Fibroblast of skin of back (primary cell): ENCODE measurements around the gene EXOC4.
A peak's percentile ranks its signal among the peaks of the same experiment; 100 is the strongest.

Source experiments
- DNase-seq: peaks from one replicate; pipeline ENCODE4 v3.0.0-alpha.2; 2013

EXOC4 gene

DNA sequence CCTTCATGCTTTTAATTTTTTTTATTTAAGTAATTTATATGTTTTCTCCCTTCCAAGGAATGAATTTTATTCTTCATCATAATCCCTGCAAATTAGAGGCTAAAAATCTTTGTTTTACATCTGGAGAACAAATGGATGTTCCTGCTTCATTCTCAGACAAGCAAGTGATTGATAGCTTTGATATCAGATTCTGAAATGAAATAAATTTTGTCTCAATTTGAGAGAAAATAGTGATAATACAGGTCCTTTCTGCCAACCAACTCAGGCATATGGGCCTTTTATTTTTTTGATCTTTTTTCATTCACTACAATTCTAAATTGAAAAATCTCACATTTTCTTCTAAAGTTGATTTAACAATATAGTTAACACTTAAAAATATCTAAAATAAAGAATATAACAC lies 427.1 kb downstream of the EXOC4 start:
- DNase-seq: no peak

DNA sequence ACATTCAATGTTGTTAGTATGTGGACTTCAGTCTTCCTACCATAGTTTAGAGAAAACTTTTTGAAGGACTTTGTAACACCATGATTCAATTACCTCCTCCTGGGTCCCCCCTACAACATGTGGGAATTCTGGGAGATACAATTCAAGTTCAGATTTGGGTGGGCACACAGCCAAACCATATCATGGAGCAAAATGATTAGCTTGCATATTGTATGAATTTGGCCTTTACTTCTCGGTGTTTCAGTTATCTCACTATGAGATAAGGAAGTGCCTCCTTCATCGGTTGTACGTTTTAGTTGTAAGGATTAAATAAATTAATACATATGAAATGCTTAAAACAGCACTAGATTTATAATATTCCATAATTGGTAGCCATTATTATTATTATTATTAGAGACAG lies 428.7 kb downstream of the EXOC4 start:
- DNase-seq: no peak

DNA sequence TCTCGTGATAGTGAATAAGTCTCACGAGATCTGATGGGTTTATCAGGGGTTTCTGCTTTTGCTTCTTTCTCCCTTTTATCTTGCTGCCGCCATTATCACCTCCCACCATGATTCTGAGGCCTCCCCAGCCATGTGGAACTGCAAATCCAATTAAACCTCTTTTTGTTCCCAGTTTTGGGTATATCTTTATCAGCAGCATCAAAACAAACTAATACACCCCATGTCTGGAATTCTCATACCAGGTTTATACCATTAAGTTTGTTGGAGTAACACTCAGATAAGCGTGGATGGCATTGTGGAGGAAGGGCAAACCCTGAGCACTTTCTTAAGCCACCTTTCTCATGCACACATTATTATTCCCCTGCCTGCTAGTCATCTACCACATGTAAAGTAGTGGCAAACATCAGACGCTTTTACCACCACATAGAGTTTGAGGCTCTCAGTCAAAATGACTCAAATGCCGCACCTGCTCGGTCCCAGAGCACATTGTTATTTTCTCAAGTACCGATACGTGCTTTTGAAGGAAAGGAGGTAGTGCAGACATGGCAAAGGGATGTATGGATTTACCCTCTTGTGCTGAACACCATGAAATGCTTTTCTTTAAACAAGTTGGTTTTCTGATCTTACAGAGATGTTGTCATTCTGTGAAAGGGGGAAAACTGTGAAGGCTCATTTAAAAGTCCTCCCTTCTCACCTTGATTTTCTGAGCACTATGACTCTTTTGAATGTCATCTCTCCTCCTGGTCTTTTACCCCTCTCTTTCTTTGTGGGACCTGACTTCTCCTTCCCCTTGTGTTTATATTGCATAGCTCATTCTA lies 429.7 kb downstream of the EXOC4 start:
- no peak for DNase-seq

DNA sequence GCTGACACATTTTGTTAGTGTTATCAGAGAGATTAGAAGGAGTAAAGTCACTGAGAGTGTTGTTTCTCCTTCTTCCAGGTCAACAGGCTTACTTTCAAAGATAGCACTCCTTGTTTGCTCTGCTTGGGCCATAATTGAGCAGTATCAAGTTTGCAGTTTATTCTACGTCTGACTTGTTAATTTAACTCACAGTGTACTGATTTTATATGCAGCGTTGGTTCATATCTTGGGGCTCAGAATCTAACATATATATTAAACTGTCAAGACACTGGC lies 430.2 kb downstream of the EXOC4 start:
- DNase-seq: no peak

DNA sequence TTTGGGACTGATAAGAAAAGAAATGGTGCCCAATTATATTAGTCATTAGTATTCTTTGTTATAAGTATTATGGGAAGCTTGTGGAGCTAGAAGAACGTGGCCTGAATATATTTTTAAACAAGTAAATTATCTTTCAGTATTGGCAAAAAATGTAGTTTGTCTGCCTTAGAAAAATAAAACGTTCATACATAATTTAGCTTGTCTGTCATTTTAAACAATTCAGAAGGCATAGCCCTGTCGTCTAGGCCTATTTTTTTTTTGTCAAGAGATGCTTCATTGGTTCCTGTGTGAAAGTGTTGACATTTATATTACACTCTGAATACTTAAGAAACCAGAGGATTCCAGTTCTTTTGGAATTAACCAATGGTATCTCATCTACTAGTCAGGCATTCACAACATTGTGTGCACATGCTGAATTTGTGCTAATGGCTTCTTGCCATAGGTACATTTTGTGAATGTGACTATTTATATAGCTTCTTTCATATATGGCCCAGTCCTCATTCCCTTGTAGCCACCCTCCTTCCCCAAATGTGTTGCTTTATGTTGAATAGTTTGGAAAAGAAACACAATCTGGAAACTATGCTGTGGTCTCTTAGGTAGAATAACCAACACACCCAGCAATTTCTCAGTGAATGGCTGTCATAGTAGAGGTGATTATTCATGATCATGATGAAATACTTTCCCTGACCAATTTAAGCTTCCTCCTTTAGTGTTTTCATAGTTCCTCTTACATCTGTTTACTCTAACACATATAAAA lies 435.8 kb downstream of the EXOC4 start:
- DNase-seq: peak; percentile 69

DNA sequence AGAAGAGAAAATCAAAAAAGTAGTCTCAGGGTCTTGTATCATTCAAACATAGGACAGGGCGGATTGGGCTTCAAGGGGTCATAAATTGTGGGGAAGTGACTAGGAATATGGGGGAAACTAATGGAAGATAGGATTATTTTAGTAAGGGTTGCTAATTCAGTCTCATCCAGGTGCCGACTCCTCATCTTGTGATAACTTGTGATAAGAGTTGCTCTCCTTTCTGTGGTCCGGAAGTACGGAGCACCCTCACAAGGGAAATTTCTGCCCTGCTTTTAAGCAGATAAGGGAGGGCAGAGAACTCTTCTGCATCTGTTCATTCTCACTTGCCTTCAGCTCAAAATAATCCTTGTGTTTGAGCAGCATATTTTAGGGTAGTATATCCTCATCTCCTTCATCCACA lies 437.9 kb downstream of the EXOC4 start:
- DNase-seq: no peak

DNA sequence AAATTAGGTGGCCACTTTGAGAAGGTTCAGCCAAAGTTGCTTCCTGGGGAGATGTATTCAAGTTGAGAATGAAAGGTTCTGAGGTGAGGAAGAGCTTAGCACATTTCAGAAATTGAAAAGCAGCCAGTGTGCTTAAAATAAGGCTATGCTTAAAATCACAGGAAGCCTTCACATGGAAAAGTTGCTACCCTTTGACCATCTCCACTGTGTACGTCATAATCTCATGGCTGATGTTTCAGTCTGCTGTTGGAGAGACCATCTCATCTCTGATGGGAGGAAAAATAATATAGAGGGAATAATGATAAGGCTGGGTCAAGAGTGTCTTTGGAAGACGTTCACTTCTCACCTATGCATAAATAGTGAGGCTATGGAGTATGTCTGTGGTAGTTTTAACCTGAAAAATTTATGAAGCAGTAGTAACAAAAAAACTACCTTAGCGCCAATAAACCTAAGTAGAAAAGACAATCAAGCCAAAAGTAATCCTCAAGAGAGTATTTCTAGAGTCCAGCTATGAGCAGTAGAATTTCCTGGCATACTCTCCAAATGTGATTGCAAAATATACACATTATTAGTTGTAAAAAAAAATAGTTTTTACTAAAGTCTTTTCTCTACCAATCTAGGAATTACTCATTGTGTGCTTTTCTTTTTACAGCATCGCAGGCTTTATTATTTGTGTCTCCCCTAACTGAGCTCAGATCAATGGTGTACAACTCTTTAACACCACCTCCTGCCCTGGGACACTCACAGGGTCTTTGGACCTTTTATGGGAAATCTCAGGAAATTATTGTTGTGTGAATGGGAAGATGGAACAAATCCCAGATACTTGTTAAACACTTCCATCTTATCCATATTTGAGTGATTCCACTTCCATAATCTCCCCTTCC lies 439.1 kb downstream of the EXOC4 start:
- no peak for DNase-seq

DNA sequence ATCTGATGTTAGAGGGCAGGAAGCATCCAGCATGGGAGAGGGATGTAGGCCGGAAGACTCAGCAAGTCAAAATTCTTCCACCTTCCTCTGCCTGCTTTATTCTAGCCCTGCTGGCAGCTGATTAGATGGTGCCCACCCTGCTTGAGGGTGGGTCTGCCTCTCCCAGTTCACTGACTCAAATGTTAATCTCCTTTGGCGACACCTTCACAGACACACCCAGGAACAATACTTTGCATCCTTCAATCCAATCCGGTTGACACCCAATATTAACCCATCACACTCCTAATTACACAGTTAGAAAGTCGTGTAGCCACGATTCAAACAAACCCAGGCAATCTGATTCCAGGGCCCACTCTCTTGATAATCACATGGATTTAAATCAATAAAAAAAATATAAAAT lies 440.4 kb downstream of the EXOC4 start:
- no peak for DNase-seq

DNA sequence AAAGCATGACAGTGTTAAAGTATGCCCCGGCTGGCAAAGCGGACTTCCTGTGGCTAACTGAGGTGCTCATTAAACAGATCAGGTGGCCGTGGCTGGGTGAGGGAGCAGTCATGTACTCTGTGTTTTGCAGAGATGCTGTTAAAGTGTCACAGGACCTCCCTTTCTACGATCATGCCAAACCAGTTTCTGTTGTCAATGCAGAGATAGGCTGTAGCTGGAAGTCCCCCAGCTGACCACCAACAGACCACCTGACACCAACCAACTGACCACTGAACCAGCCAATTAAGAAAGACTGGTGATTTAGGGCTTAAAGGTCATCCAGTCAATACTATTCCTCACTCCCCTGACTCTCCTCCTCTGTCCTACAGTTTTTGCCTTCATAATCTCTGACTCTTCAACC lies 443.2 kb downstream of the EXOC4 start:
- DNase-seq: no peak

DNA sequence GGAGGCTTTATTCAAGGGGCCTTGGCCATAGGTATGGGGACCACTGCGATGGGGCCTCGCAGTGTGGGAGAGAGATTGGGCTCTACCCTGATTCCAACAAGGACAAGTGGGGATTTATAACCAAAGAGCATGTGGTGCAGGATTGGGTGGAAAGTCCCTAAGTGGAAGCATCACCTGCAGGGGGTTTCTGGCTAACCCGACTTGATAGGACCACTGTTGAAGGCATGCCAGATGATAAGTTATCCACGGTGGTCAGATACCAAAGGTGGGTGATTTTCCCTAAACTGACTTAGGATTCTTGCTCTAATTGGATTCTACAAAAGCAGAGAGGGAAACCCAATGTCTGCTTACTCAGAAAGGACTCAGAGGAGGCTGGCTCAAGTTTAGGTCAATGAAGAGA lies 444.7 kb downstream of the EXOC4 start:
- DNase-seq: no peak

DNA sequence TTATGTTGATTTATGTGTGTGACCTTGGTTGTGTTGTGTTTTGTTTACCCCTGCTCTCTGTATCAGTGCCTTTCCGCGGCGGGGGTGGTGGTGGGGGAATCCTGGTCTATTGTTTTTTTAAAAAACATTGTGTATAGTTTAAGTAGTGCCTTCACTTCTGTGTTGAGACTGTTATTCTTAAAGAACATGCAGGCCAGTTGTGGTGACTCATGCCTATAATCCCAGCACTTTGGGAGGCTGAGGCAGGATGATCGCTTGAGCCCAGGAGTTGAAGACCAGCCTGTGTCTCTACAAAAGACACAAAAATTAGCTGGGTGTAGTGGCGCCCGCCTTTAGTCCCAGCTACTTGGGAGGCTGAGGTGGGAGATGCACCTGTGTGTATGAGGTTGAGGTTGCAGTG lies 445.2 kb downstream of the EXOC4 start:
- DNase-seq: peak; percentile 75

DNA sequence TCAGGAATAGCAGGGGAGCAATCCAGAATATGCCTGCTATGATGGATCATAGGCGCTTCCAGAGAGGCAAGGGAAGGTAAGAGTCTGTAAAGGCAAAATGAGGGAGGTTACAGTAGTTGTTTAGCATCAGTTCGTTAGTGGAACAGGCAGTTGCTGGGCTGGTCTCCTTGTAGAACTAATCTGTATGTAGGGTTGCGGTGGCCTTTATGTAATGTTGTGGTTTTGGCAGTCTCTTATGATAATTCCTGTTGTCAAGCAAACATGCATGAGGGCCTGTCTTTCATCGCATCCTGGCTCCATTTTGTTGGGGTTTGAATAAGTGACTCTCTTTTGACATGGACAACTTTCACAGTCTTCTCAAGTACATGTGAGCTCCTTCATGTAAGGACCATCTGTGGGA lies 446.5 kb downstream of the EXOC4 start:
- DNase-seq: no peak

DNA sequence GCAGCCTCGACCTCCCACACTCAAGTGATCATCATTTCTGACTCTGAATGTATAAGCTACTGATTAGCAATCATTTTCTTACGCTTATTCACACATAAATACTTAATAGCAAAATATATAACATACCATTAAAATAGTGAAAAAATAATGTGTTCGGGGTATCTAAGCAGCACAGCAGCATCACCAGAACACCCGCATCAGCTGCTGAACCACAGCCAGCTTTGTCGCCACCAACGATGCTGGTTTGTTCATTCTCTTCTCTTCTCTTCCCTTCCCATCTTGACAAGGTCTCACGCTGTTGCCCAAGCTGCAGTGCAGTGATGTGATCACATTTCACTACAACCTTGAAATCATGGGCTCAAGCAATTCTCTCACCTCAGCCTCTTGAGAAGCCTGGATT lies 449.2 kb downstream of the EXOC4 start:
- DNase-seq: no peak

DNA sequence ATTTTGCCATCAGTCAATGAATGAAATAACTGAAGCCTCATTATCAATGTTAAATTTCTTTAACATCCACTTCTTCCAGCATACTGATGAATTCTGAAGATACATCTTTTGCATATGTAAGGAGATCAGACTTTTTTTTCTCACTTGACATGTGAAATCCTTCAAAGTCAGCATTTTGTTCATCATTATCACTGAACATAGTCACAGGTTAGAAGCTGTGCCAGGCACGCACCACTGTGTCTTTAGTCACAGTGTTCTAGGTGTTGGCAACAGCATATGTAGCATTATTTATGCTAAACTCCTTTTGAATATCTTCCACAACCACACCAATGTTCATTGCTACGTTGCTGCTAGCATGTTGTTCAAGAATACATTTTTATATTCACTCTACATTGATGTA lies 450.1 kb downstream of the EXOC4 start:
- no peak for DNase-seq

DNA sequence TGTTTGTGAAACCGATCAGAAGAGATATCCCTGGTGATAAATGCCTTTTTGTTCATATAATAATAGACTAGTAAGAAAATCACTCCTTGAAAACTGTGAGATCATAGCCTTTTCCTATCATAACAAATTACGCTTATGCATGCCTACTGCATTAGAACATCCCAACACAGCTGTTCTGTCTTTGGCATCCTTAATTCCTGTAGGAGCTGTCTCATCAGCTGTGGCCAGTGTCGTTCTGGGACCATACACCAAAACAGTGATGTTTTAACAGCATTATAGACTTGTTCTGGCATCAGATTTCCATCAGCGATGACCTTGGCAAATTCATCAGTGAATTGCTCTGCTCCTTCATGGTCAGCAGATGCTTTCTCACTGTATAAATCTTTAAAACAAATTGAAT lies 450.7 kb downstream of the EXOC4 start:
- DNase-seq: peak; percentile 96

DNA sequence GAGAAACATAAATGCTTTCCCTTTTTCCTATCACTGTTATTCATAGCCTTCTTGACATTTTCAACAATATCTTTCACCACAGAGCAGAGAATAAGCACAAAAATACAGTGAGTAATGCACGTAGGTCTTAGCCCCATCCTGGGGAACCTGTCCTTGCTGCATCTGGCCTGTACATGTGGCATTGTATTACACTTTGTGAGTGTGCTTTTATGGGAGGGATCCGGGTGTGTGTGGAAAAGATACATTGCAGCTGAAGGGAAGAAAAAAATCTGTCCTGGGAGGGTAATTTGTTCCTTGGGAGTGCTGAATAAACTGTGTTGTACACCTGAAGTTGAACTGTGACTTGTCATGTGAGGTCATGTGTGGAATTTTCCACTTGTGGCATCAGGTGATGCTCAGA lies 451.6 kb downstream of the EXOC4 start:
- DNase-seq: no peak

DNA sequence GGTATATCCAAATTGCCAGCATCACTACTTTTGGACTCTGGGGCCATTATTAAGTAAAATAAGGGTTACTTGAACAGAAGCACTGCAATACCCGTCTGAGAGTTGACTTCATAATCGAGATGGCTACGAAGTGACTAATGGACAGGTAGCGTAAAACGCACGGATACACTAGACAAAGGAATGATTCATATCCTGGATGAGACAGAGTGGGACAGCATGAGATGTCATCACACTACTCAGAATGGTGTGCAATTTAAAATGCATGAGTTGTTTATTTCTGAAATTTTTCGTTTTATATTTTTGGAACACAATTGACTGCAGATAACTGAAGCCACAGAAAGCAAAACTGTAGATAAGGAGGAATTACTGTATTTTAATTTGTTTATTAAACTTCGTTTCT lies 452.7 kb downstream of the EXOC4 start:
- DNase-seq: peak; percentile 83

DNA sequence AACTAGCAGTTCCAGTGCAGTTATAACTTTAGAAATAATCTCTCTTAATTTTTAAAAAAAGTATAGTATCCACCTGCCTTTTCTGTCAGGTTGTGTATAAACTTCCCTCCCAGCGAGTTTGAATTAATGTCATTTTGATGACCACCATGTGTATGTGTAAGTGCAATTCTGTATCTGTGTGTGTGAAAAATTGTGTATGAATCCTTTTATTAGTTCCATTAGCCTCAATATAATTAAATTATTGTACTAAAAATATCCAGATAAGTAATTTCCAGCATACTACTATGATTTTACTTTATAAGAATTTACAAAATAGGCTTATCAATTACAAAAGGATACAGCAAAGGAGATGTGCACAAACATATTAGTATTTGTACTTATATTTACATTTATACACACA lies 453.1 kb downstream of the EXOC4 start:
- no peak for DNase-seq

DNA sequence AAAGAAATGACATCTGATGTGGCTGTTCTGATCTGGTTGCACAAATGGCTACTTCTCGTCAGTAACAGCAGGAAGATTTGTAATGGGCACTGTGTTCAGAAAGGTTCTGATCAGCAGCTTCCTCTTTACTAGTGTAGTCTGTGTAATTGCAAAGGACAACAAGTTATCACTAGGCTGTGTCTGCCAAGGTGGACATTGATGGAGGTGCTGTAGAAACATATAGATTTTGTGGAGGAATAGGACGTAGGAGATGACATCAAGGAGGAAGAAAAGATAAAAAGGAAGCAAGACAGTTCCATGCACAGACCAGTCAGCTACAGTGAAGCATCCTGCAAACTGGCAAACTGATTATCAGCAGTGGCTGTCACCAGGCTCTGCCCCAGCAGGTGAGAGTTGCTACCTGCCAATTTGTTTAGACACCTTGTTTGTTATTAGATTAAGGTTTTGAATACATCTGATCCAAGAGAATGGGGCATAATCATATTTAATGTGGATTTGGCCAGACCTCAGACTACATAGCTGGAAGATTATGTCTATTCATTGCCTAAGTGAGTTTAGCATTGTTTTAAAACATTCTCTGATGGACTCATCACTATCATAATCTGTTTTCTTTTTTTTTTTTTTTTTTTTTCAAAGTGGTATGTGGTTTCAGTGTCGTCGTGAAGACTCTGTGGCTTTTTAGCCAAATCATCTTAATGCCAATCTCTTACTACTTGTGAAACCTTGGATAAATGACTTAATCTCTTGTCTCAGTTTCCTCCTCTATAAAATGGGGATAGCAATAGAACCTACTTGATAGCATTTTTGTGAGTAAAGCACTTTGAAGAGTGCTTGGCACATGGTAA lies 456.4 kb downstream of the EXOC4 start:
- DNase-seq: peak; percentile 77

DNA sequence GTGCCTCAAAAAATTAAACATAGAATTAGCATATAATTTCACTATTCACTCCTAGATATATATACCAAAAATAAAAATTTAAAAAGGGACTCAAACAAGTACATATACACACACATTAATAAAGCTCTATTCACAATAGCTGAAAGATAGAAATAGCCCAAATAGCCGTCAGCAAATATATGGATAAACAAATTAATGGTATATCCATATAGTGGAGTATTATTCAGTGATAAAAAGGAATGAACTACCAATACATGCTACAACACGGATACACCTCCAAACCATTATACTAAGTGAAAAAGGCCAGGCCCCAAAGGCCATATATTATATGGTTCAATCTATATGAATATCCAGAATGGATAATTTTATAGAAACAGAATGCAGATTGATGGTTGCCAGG lies 459.7 kb downstream of the EXOC4 start:
- DNase-seq: no peak

DNA sequence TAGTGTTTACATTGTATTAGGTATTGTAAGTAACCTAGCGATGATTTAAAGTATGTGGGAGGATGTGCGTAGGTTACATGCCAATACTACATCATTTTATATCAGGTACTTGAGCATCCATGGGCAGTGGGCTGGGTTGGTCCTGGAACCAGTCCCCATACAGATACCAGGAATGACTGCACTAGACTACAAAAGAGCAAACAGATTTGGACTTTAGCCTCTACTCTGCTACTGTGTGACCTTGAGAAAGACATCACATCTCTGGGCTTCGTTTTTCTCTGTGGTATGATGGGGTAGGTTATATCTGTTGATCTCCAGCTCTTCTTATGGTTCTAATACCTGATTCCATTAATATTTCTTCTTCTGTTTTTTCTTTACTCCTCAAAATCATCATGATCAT lies 461.8 kb downstream of the EXOC4 start:
- no peak for DNase-seq

DNA sequence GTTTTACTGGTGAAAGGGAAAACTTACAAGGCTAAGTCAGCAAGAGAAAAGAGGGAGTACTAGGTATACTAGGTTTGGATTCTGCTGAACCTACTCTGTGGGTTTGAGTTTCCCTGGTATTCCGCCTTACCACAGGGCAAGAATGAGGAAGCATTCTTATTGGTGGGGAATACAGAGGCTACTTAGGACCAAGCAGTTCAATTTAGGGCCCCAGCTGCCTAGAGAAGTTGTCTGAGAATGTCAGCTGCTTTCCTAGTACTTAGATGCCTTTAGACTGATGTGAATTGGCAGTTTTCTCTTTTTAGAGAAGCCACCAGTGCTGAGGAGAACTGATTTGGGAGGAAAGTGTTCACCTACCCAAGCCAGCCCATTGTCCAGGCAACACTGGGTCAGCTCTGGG lies 465.3 kb downstream of the EXOC4 start:
- no peak for DNase-seq

DNA sequence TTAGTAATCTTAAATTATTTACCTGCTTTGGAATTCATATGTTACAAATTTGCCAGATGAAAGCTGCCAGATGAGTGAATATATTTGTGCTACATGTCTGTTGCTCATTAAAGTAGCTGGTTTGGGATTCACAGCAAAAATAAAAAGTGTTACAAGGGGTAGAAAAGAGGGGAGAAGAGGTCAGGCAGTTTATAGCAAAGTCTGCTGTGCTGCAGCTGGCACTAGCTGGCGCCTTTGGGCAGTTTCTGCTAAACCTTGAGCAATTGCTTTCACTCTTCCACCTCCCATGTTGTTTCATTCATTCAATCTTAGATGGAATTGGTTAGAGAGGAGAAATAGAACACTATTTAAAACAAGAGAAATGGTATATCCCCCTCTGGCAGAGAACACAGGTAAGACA lies 470.2 kb downstream of the EXOC4 start:
- no peak for DNase-seq
